ENCODE results near the gene STOML2.

Gene STOML2

DNA sequence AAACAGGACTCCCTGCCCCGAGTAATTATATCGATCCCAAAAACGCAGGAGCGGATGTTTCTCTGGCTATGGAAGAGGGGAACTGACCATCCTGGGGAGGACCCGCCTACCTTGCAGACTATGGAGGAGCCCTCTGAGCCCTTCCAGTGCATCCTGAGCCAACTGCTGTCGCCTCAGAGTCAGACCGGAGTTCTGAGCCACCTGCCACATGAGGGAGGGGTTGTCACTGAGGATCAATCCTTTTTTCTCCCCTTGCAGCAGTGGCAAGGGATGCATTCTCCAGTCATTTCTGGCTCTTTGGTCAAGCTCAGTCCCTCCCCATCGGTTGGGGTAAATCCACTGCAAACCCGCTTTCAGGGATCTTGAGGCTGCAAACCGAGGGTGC lies 23.9 kb downstream of the STOML2 start:
- H3F3A ChIP-seq (ENCODE audit: insufficient read depth, low read length): no peaks in the 10 kb centered on the region
- H2AFZ ChIP-seq (ENCODE audit: low read length): no peak overlapping the region
- H3K9me3 ChIP-seq (ENCODE audit: low read length): no peaks in the 10 kb centered on the region
- H3K4me2 ChIP-seq (ENCODE audit: low read length): peak overlapping the region; percentile 99
- no peaks in the 10 kb centered on the region for H4K20me1 ChIP-seq (ENCODE audit: insufficient read depth, low read length)
- peak overlapping the region; percentile 95 for H3K4me3 ChIP-seq (ENCODE audit: low read depth, low read length, poor library complexity, severe bottlenecking)
- peak overlapping the region; percentile 78 for H3K27ac ChIP-seq (ENCODE audit: low read depth, low read length, poor library complexity, severe bottlenecking)
- H3K4me1 ChIP-seq (ENCODE audit: insufficient read depth, low read length, severe bottlenecking): peaks cover 24% of the 10 kb centered on the region
- peak overlapping the region; percentile 98 for H3K9ac ChIP-seq (ENCODE audit: low read length)
- TF ChIP-seq, protein P1, sequence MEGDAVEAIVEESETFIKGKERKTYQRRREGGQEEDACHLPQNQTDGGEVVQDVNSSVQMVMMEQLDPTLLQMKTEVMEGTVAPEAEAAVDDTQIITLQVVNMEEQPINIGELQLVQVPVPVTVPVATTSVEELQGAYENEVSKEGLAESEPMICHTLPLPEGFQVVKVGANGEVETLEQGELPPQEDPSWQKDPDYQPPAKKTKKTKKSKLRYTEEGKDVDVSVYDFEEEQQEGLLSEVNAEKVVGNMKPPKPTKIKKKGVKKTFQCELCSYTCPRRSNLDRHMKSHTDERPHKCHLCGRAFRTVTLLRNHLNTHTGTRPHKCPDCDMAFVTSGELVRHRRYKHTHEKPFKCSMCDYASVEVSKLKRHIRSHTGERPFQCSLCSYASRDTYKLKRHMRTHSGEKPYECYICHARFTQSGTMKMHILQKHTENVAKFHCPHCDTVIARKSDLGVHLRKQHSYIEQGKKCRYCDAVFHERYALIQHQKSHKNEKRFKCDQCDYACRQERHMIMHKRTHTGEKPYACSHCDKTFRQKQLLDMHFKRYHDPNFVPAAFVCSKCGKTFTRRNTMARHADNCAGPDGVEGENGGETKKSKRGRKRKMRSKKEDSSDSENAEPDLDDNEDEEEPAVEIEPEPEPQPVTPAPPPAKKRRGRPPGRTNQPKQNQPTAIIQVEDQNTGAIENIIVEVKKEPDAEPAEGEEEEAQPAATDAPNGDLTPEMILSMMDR (IDR thresholded peaks at IDR 0.05; ENCODE audit: low read length): no peak
- TF ChIP-seq EZH2 (IDR thresholded peaks at IDR 0.05; ENCODE audit: borderline replicate concordance, low read length): no peak
- no peaks in the 10 kb centered on the region for H3K9me2 ChIP-seq (ENCODE audit: low read depth, low read length)
- peaks cover 30% of the 10 kb centered on the region; the same call in 1 of the 2 replicates for H3K36me3 ChIP-seq (ENCODE audit: insufficient read depth, low read length)
- H3K79me2 ChIP-seq (ENCODE audit: insufficient read depth, low read length): peaks cover 8% of the 10 kb centered on the region; the same call in 1 of the 2 replicates
- H3K27me3 ChIP-seq (ENCODE audit: insufficient read depth, low read length): no peaks in the 10 kb centered on the region

GRCh38 chr9:35078066-35078465 lies 24.9 kb downstream of the STOML2 start:
- H3K79me2 ChIP-seq (ENCODE audit: insufficient read depth, low read length): peaks cover 8% of the 10 kb centered on the region; the same call in 1 of the 2 replicates
- H3K27ac ChIP-seq (ENCODE audit: low read depth, low read length, poor library complexity, severe bottlenecking): no peak overlapping the region
- H2AFZ ChIP-seq (ENCODE audit: low read length): no peak overlapping the region
- peak overlapping the region; percentile 98 for H3K9ac ChIP-seq (ENCODE audit: low read length)
- no peaks in the 10 kb centered on the region for H3K9me3 ChIP-seq (ENCODE audit: low read length)
- TF ChIP-seq, protein P1 (IDR thresholded peaks at IDR 0.05; ENCODE audit: low read length): no peak
- TF ChIP-seq EZH2 (IDR thresholded peaks at IDR 0.05; ENCODE audit: borderline replicate concordance, low read length): no peak
- H3K4me3 ChIP-seq (ENCODE audit: low read depth, low read length, poor library complexity, severe bottlenecking): peak overlapping the region; percentile 95
- peak overlapping the region; percentile 99 for H3K4me2 ChIP-seq (ENCODE audit: low read length)
- H3K4me1 ChIP-seq (ENCODE audit: insufficient read depth, low read length, severe bottlenecking): peaks cover 25% of the 10 kb centered on the region
- no peaks in the 10 kb centered on the region for H4K20me1 ChIP-seq (ENCODE audit: insufficient read depth, low read length)
- H3K36me3 ChIP-seq (ENCODE audit: insufficient read depth, low read length): peaks cover 39% of the 10 kb centered on the region
- no peaks in the 10 kb centered on the region for H3K27me3 ChIP-seq (ENCODE audit: insufficient read depth, low read length)
- no peaks in the 10 kb centered on the region for H3K9me2 ChIP-seq (ENCODE audit: low read depth, low read length)
- H3F3A ChIP-seq (ENCODE audit: insufficient read depth, low read length): no peaks in the 10 kb centered on the region

- Histone ChIP-seq H3K4me2 (ENCODE audit: low read length) (no peak overlapping the region), H3K27me3 (ENCODE audit: insufficient read depth, low read length) (no peaks in the 10 kb centered on the region), H3K4me1 (ENCODE audit: insufficient read depth, low read length, severe bottlenecking) (peaks cover 30% of the 10 kb centered on the region), H3K36me3 (ENCODE audit: insufficient read depth, low read length) (peaks cover 39% of the 10 kb centered on the region), H2AFZ (ENCODE audit: low read length) (no peak overlapping the region), H4K20me1 (ENCODE audit: insufficient read depth, low read length) (no peaks in the 10 kb centered on the region), H3K4me3 (ENCODE audit: low read depth, low read length, poor library complexity, severe bottlenecking) (no peak overlapping the region), H3K79me2 (ENCODE audit: insufficient read depth, low read length) (peaks cover 8% of the 10 kb centered on the region; the same call in 1 of the 2 replicates), H3F3A (ENCODE audit: insufficient read depth, low read length) (no peaks in the 10 kb centered on the region), H3K9me2 (ENCODE audit: low read depth, low read length) (no peaks in the 10 kb centered on the region), H3K9me3 (ENCODE audit: low read length) (no peaks in the 10 kb centered on the region), H3K9ac (ENCODE audit: low read length) (no peak overlapping the region), H3K27ac (ENCODE audit: low read depth, low read length, poor library complexity, severe bottlenecking) (no peak overlapping the region)
- TF ChIP-seq EZH2 (IDR thresholded peaks at IDR 0.05; ENCODE audit: borderline replicate concordance, low read length): no peak
- TF ChIP-seq, protein P1 (IDR thresholded peaks at IDR 0.05; ENCODE audit: low read length): no peak
Observed at GRCh38 chr9:35076848-35077247, 26.1 kb downstream of the STOML2 start.
